Fibroblast of mammary gland (primary cell): ENCODE data around the gene HTRA1.

Experiments
- DNase-seq: peaks from one replicate; pipeline ENCODE4 v3.0.0-alpha.2; 2010; ENCODE audit warnings: low read depth
- H3K4me3 ChIP-seq: 2 replicates; pipeline ENCODE4 v1.5.1; 2011; ENCODE audit warnings: low read depth, mild to moderate bottlenecking, low read length, moderate library complexity; ENCODE audit not compliant: control insufficient read depth
- CTCF ChIP-seq: conservative IDR thresholded peaks from 2 replicates; pipeline ENCODE4 v1.5.1; 2011; ENCODE audit warnings: low read depth, low read length, inconsistent platforms; ENCODE audit not compliant: control insufficient read depth, insufficient read depth

The HTRA1 gene

GRCh38 chr10:122515588-122516231 lies 54.4 kb downstream of the HTRA1 start:
- DNase-seq = peak; percentile 74
- TF ChIP-seq CTCF = no peak
- H3K4me3 ChIP-seq = no peak overlapping the region

- H3K4me3 ChIP-seq = no peak overlapping the region
- DNase-seq = no peak
- no peak for TF ChIP-seq CTCF
Measured at GRCh38 chr10:122516734-122517133, 55.4 kb downstream of the HTRA1 start.

- DNase-seq = no peak
- no peak overlapping the region for H3K4me3 ChIP-seq
- TF ChIP-seq CTCF = no peak
Measured at GRCh38 chr10:122519144-122519543, 57.8 kb downstream of the HTRA1 start.

DNA sequence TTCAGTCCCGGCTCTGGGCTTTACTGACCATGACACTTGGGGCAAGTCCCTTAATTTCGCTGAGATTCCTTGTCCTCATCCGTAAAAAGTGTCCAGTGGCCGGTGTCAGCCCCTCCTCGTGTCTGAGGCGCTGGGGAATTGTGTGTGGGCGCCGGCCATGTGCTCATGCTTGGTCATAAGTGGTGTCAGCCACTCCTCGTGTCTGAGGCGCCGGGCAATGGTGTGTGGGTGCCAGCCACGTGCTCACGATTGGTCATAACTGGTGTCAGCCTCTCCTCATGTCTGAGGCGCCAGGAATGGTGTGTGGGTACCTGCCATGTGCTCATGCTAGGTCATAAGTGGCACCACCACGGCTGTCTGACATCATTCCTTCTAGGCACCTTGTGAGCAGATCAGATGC lies 58.5 kb downstream of the HTRA1 start:
- DNase-seq = no peak
- TF ChIP-seq CTCF = no peak
- no peak overlapping the region for H3K4me3 ChIP-seq

DNA sequence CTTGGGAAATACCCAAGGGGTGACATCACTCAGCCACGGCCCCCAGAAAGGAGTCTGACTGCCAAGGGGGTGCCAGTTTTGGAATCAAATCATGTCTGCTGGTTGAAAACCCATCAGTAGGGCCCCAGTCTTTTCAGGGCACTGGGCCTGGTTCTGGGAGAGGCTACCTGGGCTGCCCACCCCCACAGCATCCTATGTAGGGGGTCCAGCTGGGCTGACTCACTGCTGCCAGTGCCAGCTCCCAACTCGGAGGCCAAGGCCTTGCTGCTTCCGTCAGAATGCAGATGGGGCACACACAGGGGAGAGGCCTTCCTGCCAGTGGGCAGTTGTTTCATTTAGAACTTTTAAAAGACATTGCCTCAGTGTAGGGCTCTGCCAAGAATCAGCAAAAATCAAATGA lies 59.7 kb downstream of the HTRA1 start:
- H3K4me3 ChIP-seq = no peak overlapping the region
- no peak for DNase-seq
- no peak for TF ChIP-seq CTCF

DNA sequence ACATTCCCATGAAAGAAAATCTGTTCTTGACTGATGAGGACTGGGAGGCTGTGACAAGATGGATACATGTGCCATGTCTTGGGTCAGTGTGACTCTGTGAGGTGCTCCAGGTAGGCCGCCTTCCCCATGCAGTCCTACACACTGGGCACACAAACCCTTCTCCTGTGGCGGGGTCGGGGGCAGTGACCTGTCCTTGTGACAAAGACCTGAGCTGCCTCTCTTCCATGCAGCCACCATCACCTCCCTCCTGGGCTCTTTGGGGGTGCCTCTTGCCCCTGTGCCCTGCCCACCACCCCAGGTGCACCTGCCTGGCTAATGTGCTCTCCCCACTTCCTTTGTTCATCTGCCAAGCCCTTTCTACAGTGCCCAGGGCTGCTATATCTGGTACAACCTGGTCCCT lies 63.5 kb downstream of the HTRA1 start:
- DNase-seq = no peak
- H3K4me3 ChIP-seq = no peak overlapping the region
- TF ChIP-seq CTCF = no peak

GRCh38 chr10:122525788-122526187 lies 64.4 kb downstream of the HTRA1 start:
- peak; percentile 16 for TF ChIP-seq CTCF
- H3K4me3 ChIP-seq = no peak overlapping the region
- no peak for DNase-seq
